NCI-H2171 (cell line): Measurements from ENCODE around the gene CFAP91.
"Not testable (repeated sequence)": the region's sequence is repeated elsewhere in the genome, so short reads cannot be mapped to it uniquely, and the experiment has no call there.

ENCODE experiments used
- DNase-seq: peaks from one replicate; lab custom pipeline; 2025; lab: John Stamatoyannopoulos, UW

The CFAP91 gene

GRCh38 chr3:119677641-119677934 lies 25.2 kb upstream of the CFAP91 start:
- DNase-seq: no peak

GRCh38 chr3:119678209-119678608 lies 24.6 kb upstream of the CFAP91 start:
- not testable (repeated sequence) for DNase-seq

- DNase-seq: no peak
Observed at GRCh38 chr3:119679874-119680273, 22.9 kb upstream of the CFAP91 start.

- no peak for DNase-seq
Observed at GRCh38 chr3:119681279-119681678, 21.5 kb upstream of the CFAP91 start.

GRCh38 chr3:119683421-119683820 lies 19.4 kb upstream of the CFAP91 start:
- no peak for DNase-seq

GRCh38 chr3:119690043-119690656 lies 12.7 kb upstream of the CFAP91 start:
- DNase-seq: no peak

GRCh38 chr3:119695480-119695879 lies 7.3 kb upstream of the CFAP91 start:
- DNase-seq: no peak

GRCh38 chr3:119697394-119697793 lies 5.4 kb upstream of the CFAP91 start:
- no peak for DNase-seq

GRCh38 chr3:119700269-119700919 lies 2.4 kb upstream of the CFAP91 start:
- no peak for DNase-seq

- DNase-seq: no peak
Observed at GRCh38 chr3:119700920-119701734, 1.7 kb upstream of the CFAP91 start.

GRCh38 chr3:119703820-119704531 lies 1.2 kb downstream of the CFAP91 start:
- no peak for DNase-seq

GRCh38 chr3:119715105-119715504 lies 12.3 kb downstream of the CFAP91 start:
- no peak for DNase-seq

GRCh38 chr3:119716998-119717397 lies 14.2 kb downstream of the CFAP91 start:
- DNase-seq: no peak

GRCh38 chr3:119717520-119717919 lies 14.7 kb downstream of the CFAP91 start:
- DNase-seq: no peak

- no peak for DNase-seq
Observed at GRCh38 chr3:119723022-119723421, 20.2 kb downstream of the CFAP91 start.

GRCh38 chr3:119726909-119727308 lies 24.1 kb downstream of the CFAP91 start:
- no peak for DNase-seq

GRCh38 chr3:119729996-119730395 lies 27.2 kb downstream of the CFAP91 start:
- peak; percentile 54 for DNase-seq

- peak; percentile 16 for DNase-seq
Observed at GRCh38 chr3:119731560-119732343, 28.9 kb downstream of the CFAP91 start.

- no peak for DNase-seq
Observed at GRCh38 chr3:119733812-119734211, 31.0 kb downstream of the CFAP91 start.

- DNase-seq: no peak
Observed at GRCh38 chr3:119738741-119739140, 35.9 kb downstream of the CFAP91 start.

GRCh38 chr3:119741657-119742590 lies 39.1 kb downstream of the CFAP91 start:
- DNase-seq: no peak
